ENCODE results near the gene WNT9B. TPM values are rescaled to one million over a fixed set of nuclear protein-coding genes. Genes with fewer than 3 reads are reported as not detected.

WNT9B gene
- total and polyA plus RNA-seq, 9 of the 15 experiments (the other 6 are each of a cell fraction or from before 2014, with no cell fraction given) = not detected

DNA sequence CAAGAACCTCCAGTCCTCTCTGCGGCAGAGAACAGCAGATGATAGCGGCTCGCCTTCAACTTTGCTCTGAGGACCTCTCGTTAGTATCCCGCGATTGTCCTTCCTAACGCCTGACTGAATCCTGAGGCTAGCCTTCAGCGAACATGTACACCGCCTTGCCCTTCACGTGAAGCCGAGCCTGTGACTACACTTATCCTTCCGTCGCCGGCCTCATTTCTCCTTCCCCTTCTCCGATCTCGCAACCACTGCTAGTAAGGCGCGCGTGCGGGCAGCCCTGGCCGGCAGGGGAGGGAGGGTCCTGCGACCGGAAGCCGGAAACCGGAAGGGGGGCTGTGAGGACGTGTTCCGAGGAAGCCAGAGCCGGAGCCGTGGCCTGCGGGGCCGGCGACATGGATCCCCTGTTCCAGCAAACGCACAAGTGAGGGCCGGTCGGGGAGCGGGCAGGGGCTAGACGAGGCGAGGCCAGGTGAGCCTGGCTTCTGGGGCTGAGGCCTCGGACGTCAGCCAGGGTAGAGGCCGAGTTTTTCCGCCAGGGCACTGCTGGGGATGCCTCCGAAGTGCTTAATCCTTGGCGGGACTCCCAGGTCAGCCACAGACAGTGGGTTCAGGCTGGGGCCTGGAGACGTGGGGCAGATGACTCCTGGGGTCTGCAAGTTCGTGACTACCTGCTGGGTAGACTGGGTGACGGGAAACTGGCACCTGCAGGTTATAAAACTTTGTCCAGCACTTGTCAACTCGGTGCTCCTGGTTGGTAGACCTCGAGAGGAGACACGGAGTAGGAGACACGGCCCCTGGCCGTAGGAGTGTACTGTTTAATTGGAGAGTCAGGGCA is 71.6 kb downstream of the WNT9B start, which contains the start of gene GOSR2 (continued):
- TF ChIP-seq ZBTB12 (CRISPR knock-in tag; IDR thresholded peaks at IDR 0.05) (no peak), ZNF79 (CRISPR knock-in tag; IDR thresholded peaks at IDR 0.05; ENCODE audit: low read depth) (no peak), GTF2E2 (tag; IDR thresholded peaks at IDR 0.05) (peak; percentile 65; the same call in 1 of the 2 replicates), NR2C2 (CRISPR knock-in tag; IDR thresholded peaks at IDR 0.05) (0 out of 2 replicates have a peak, but pooled peaks have one; percentile 60), NR2C2 (tag; IDR thresholded peaks at IDR 0.05) (peak; percentile 71; the same call in 1 of the 2 replicates), DPF2 (IDR thresholded peaks at IDR 0.05) (peak; percentile 61; the same call in 1 of the 2 replicates), ARHGAP35 (IDR thresholded peaks at IDR 0.05; ENCODE audit: partially characterized antibody) (no peak), PTTG1 (tag; IDR thresholded peaks at IDR 0.05; ENCODE audit: low read depth) (no peak), ZBTB17 (CRISPR knock-in tag; IDR thresholded peaks at IDR 0.05) (peak; percentile 70; the same call in 1 of the 2 replicates), MCM7 (IDR thresholded peaks at IDR 0.05) (no peak; a peak in 1 of 4 replicates), TEAD1 (CRISPR knock-in tag; IDR thresholded peaks at IDR 0.05) (peak in 1 of 2 experiments; percentile 72; a peak in 1 of 4 replicates), NBN (IDR thresholded peaks at IDR 0.05; ENCODE audit: low read depth) (no peak; the same call in 1 of the 2 replicates)
- TF ChIP-seq, protein P1, sequence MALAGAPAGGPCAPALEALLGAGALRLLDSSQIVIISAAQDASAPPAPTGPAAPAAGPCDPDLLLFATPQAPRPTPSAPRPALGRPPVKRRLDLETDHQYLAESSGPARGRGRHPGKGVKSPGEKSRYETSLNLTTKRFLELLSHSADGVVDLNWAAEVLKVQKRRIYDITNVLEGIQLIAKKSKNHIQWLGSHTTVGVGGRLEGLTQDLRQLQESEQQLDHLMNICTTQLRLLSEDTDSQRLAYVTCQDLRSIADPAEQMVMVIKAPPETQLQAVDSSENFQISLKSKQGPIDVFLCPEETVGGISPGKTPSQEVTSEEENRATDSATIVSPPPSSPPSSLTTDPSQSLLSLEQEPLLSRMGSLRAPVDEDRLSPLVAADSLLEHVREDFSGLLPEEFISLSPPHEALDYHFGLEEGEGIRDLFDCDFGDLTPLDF (CRISPR knock-in tag; IDR thresholded peaks at IDR 0.05) = peak; percentile 61; the same call in 1 of the 2 replicates
- TF ChIP-seq, protein P2, sequence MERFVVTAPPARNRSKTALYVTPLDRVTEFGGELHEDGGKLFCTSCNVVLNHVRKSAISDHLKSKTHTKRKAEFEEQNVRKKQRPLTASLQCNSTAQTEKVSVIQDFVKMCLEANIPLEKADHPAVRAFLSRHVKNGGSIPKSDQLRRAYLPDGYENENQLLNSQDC (CRISPR knock-in tag; IDR thresholded peaks at IDR 0.05) = no peak

Measured in K562 (cell line).